Activated CD4-positive, alpha-beta T cell treated with anti-CD3 and anti-CD28 coated beads, Interleukin-2, Interleukin-4, amounts not matched to agents 100 ng/mL and 50 ng/mL, durations not matched to agents 16 hours and 8 hours (primary cell): ENCODE data around the gene NGFR.

Experiments used
- DNase-seq: peaks from one replicate; pipeline ENCODE4 v3.0.0-alpha.2; 2020; ENCODE audit warnings: low spot score

Gene NGFR

GRCh38 chr17:49494986-49495841, at the start of gene NGFR:
Gene NGFR (plus strand): TSS chr17:49495293. CDS start chr17:49495418, 125 bp downstream.
- DNase-seq = peak; percentile 24

GRCh38 chr17:49445591-49445990, 49.5 kb upstream of the NGFR start:
- DNase-seq = no peak

- no peak for DNase-seq
Observed at GRCh38 chr17:49447628-49448302, 47.3 kb upstream of the NGFR start.

GRCh38 chr17:49450181-49450580, 44.9 kb upstream of the NGFR start:
- no peak for DNase-seq

- no peak for DNase-seq
Observed at GRCh38 chr17:49450735-49451134, 44.4 kb upstream of the NGFR start.

- DNase-seq = no peak
Observed at GRCh38 chr17:49452201-49452600, 42.9 kb upstream of the NGFR start.

- no peak for DNase-seq
Observed at GRCh38 chr17:49452661-49453060, 42.4 kb upstream of the NGFR start.

- no peak for DNase-seq
Observed at GRCh38 chr17:49454050-49454449, 41.0 kb upstream of the NGFR start.

- no peak for DNase-seq
Observed at GRCh38 chr17:49455272-49455861, 39.7 kb upstream of the NGFR start.

GRCh38 chr17:49456183-49456965, 38.7 kb upstream of the NGFR start:
- DNase-seq = no peak

- no peak for DNase-seq
Observed at GRCh38 chr17:49457564-49458535, 37.2 kb upstream of the NGFR start.

GRCh38 chr17:49459401-49459984, 35.6 kb upstream of the NGFR start:
- DNase-seq = no peak

GRCh38 chr17:49460401-49460800, 34.7 kb upstream of the NGFR start:
- DNase-seq = no peak

GRCh38 chr17:49461580-49461979, 33.5 kb upstream of the NGFR start:
- DNase-seq = no peak

GRCh38 chr17:49464049-49464448, 31.0 kb upstream of the NGFR start:
- no peak for DNase-seq

GRCh38 chr17:49465331-49465903, 29.7 kb upstream of the NGFR start:
- DNase-seq = no peak

GRCh38 chr17:49466436-49466835, 28.7 kb upstream of the NGFR start:
- no peak for DNase-seq

- no peak for DNase-seq
Observed at GRCh38 chr17:49467175-49467574, 27.9 kb upstream of the NGFR start.

- no peak for DNase-seq
Observed at GRCh38 chr17:49468811-49469385, 26.2 kb upstream of the NGFR start.
